ENCODE measurements around the gene SYT6. TPM values are rescaled to one million over a fixed set of nuclear protein-coding genes. Genes with fewer than 3 reads are reported as not detected.
"Not testable (repeated sequence)": the region's sequence is repeated elsewhere in the genome, so short reads cannot be mapped to it uniquely, and the experiment has no call there.

The SYT6 gene
- total RNA-seq, 1 experiment from 2014 or later = 54.2 TPM

DNA sequence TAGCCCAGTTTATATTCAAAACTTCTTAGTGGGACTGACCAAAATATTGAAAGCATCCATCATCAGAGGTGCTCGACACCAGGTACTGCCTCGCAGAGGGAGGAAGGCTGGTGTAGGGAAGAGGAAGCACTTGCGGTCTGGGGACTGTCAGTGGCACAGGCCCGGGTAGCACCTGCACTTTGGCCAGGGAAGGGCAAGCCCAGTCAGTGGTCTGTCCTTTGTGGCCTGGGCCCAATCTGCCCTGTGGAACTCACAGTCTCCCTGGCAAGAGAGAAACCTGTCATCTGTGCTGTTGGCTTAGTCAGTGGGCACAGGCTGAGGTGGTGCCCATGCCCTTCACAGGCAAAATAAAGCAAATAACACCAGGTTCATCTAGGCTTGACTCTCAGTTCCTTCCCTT, 77.4 kb downstream of the SYT6 start:
- peak; percentile 44 for ATAC-seq
- DNase-seq (ENCODE audit: low spot score) = no peak
- Mint-ChIP-seq H3K9me3 (peaks cover 29% of the 10 kb centered on the region), H3K27me3 (ENCODE audit: low read depth) (peaks cover 14% of the 10 kb centered on the region), H3K36me3 (peaks cover 28% of the 10 kb centered on the region), H3K4me3 (no peak overlapping the region), H3K27ac (peak overlapping the region; percentile 95), H3K4me1 (peaks cover 74% of the 10 kb centered on the region)
- CTCF ChIA-PET = interaction anchor here (1.0 to 1.9 kb wide), 2 partner anchors 16 to 97 kb away, joined by 3 to 6 read pairs; partner anchors contain the start of gene OLFML3
- TF ChIP-seq HMGA2 (CRISPR knock-in tag; IDR thresholded peaks at IDR 0.05) = no peak
- no peak for TF ChIP-seq SMAD4 (CRISPR knock-in tag; IDR thresholded peaks at IDR 0.05)
- POLR2A ChIA-PET = interaction anchor here (1.7 kb wide), 1 partner anchor 13 kb away, joined by 4 read pairs; no protein-coding TSS in a partner anchor

DNA sequence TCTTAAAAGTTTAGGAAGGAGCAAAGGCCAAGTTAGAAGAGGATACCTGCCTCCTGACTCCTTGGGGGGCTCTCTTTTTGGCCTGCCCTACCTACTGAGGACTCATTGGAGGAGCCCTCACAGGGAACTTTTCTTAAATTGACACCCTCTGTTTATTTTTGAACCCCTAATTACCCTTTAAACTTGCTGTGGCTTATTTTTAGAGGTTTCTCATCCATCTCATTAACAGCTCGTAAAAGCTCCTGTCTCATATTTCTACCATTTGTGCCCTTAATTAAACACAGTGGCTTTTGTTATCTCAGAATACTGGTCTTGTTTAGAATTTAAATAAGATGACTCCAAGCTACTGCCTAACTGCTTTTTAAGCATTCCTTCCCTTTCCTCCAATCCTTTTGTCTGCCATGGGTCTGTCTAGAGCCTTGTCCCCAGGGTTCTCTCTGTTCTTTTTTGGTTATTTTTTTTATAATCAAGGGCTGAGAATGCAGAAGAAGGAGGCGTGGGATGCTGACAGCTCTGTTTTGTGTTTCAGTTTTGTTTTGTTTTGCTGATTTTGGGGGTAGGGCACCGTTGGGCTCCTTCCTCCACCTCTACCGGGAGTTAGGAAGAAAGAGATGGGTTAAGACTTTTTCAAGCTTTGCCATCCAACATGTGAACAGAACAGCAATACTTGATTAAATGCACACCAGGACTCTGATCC, 78.0 kb downstream of the SYT6 start:
- ChIA-PET CTCF (interaction anchor here (0.9 to 1.9 kb wide), 4 partner anchors 13 to 97 kb away, joined by 3 to 6 read pairs (median 4); partner anchors contain the start of gene OLFML3), POLR2A (interaction anchor here (1.7 kb wide), 1 partner anchor 13 kb away, joined by 4 read pairs; no protein-coding TSS in a partner anchor)
- 0 out of 2 replicates have a peak overlapping the region, but pooled peaks have one; percentile 4 for H3K4me3 Mint-ChIP-seq
- H3K4me1 Mint-ChIP-seq = peaks cover 68% of the 10 kb centered on the region
- TF ChIP-seq, protein P1, sequence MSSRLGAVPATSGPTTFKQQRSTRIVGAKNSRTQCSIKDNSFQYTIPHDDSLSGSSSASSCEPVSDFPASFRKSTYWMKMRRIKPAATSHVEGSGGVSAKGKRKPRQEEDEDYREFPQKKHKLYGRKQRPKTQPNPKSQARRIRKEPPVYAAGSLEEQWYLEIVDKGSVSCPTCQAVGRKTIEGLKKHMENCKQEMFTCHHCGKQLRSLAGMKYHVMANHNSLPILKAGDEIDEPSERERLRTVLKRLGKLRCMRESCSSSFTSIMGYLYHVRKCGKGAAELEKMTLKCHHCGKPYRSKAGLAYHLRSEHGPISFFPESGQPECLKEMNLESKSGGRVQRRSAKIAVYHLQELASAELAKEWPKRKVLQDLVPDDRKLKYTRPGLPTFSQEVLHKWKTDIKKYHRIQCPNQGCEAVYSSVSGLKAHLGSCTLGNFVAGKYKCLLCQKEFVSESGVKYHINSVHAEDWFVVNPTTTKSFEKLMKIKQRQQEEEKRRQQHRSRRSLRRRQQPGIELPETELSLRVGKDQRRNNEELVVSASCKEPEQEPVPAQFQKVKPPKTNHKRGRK (CRISPR knock-in tag; IDR thresholded peaks at IDR 0.05; ENCODE audit: borderline replicate concordance) = no peak
- TF ChIP-seq RORB (CRISPR knock-in tag; IDR thresholded peaks at IDR 0.05) (no peak), TP53 (CRISPR knock-in tag; IDR thresholded peaks at IDR 0.05) (0 out of 2 replicates have a peak, but pooled peaks have one; percentile 32), GRHL2 (CRISPR knock-in tag; IDR thresholded peaks at IDR 0.05; ENCODE audit: insufficient replicate concordance, severe bottlenecking) (no peak), CREM (CRISPR knock-in tag; IDR thresholded peaks at IDR 0.05) (no peak)
- TF ChIP-seq, protein P2, sequence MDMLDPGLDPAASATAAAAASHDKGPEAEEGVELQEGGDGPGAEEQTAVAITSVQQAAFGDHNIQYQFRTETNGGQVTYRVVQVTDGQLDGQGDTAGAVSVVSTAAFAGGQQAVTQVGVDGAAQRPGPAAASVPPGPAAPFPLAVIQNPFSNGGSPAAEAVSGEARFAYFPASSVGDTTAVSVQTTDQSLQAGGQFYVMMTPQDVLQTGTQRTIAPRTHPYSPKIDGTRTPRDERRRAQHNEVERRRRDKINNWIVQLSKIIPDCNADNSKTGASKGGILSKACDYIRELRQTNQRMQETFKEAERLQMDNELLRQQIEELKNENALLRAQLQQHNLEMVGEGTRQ (CRISPR knock-in tag; IDR thresholded peaks at IDR 0.05) = 0 out of 2 replicates have a peak, but pooled peaks have one; percentile 11
- H3K9me3 Mint-ChIP-seq = peaks cover 34% of the 10 kb centered on the region
- H3K27me3 Mint-ChIP-seq (ENCODE audit: low read depth) = peaks cover 10% of the 10 kb centered on the region
- peak; percentile 66 for ATAC-seq
- H3K36me3 Mint-ChIP-seq = peaks cover 33% of the 10 kb centered on the region
- H3K27ac Mint-ChIP-seq = peak overlapping the region; percentile 95
- no peak for DNase-seq (ENCODE audit: low spot score)

DNA sequence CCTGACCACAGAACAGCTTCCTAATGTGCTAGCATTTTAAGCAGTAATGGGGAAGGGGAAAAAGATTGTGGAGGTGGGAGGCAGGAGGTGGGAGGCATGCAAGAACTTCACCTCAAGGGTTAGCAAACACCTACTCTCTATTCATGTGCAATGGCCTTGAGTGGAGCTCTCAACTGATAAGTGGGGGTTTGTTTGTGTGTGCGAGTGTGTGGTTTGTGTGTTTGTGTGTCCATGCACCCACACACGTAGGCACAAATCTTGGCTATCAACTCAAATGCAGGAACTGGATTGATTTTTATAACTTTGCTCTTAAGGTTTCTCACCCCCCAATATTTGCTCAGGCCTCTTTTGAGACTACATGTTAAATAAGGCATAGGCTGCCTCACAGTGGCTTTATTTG, 78.6 kb downstream of the SYT6 start:
- H3K27ac Mint-ChIP-seq = peak overlapping the region; percentile 95
- TF ChIP-seq ETV6 (CRISPR knock-in tag; IDR thresholded peaks at IDR 0.05) = no peak
- TF ChIP-seq TP53 (CRISPR knock-in tag; IDR thresholded peaks at IDR 0.05) = peak; percentile 11; the same call in 1 of the 2 replicates
- H3K9me3 Mint-ChIP-seq = peaks cover 40% of the 10 kb centered on the region
- H3K4me3 Mint-ChIP-seq = 0 out of 2 replicates have a peak overlapping the region, but pooled peaks have one; percentile 16
- 0 out of 2 replicates have a peak, but pooled peaks have one; percentile 6 for ATAC-seq
- H3K36me3 Mint-ChIP-seq = peaks cover 37% of the 10 kb centered on the region
- H3K27me3 Mint-ChIP-seq (ENCODE audit: low read depth) = peaks cover 11% of the 10 kb centered on the region
- H3K4me1 Mint-ChIP-seq = peaks cover 63% of the 10 kb centered on the region
- ChIA-PET POLR2A (interaction anchor here (1.7 kb wide), 1 partner anchor 14 kb away, joined by 4 read pairs; no protein-coding TSS in a partner anchor), CTCF (interaction anchor here (0.9 to 1.9 kb wide), 4 partner anchors 13 to 96 kb away, joined by 3 to 6 read pairs (median 4); partner anchors contain the start of gene OLFML3)
- DNase-seq (ENCODE audit: low spot score) = no peak

DNA sequence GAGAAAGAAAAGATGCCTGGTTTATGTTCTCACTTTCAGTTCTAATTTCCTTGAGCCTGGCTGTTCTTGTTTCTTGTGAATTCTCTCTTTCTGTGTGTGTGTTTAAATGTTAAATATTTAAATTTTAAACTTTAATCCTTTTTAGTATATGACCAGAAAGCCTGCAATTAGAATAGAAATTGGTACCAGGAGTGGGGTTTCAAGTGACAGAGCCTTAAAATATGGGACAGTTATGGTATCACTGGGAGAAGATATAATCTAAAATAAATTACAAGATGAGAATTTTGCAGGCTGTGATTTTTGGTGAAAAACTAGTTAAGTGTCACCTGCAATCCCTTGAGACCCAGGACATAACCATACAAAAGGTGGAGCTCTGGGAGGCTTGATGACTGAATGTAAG, 81.4 kb downstream of the SYT6 start:
- Mint-ChIP-seq H3K4me3 (no peak overlapping the region), H3K9me3 (peaks cover 62% of the 10 kb centered on the region), H3K27me3 (ENCODE audit: low read depth) (peaks cover 14% of the 10 kb centered on the region), H3K27ac (no peak overlapping the region), H3K4me1 (peaks cover 42% of the 10 kb centered on the region), H3K36me3 (peaks cover 52% of the 10 kb centered on the region)
- DNase-seq (ENCODE audit: low spot score) = no peak
- ChIA-PET POLR2A (no interaction called here), CTCF (no interaction called here)
- no peak for ATAC-seq
- TF ChIP-seq, protein P3, sequence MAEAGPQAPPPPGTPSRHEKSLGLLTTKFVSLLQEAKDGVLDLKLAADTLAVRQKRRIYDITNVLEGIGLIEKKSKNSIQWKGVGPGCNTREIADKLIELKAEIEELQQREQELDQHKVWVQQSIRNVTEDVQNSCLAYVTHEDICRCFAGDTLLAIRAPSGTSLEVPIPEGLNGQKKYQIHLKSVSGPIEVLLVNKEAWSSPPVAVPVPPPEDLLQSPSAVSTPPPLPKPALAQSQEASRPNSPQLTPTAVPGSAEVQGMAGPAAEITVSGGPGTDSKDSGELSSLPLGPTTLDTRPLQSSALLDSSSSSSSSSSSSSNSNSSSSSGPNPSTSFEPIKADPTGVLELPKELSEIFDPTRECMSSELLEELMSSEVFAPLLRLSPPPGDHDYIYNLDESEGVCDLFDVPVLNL (CRISPR knock-in tag; IDR thresholded peaks at IDR 0.05; ENCODE audit: borderline replicate concordance, low read depth) = no peak
- TF ChIP-seq, protein P4, sequence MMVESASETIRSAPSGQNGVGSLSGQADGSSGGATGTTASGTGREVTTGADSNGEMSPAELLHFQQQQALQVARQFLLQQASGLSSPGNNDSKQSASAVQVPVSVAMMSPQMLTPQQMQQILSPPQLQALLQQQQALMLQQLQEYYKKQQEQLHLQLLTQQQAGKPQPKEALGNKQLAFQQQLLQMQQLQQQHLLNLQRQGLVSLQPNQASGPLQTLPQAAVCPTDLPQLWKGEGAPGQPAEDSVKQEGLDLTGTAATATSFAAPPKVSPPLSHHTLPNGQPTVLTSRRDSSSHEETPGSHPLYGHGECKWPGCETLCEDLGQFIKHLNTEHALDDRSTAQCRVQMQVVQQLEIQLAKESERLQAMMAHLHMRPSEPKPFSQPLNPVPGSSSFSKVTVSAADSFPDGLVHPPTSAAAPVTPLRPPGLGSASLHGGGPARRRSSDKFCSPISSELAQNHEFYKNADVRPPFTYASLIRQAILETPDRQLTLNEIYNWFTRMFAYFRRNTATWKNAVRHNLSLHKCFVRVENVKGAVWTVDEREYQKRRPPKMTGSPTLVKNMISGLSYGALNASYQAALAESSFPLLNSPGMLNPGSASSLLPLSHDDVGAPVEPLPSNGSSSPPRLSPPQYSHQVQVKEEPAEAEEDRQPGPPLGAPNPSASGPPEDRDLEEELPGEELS (CRISPR knock-in tag; IDR thresholded peaks at IDR 0.05) = no peak
- TF ChIP-seq, protein P5, sequence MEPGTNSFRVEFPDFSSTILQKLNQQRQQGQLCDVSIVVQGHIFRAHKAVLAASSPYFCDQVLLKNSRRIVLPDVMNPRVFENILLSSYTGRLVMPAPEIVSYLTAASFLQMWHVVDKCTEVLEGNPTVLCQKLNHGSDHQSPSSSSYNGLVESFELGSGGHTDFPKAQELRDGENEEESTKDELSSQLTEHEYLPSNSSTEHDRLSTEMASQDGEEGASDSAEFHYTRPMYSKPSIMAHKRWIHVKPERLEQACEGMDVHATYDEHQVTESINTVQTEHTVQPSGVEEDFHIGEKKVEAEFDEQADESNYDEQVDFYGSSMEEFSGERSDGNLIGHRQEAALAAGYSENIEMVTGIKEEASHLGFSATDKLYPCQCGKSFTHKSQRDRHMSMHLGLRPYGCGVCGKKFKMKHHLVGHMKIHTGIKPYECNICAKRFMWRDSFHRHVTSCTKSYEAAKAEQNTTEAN (CRISPR knock-in tag; IDR thresholded peaks at IDR 0.05) = no peak
- TF ChIP-seq ZNF396 (CRISPR knock-in tag; IDR thresholded peaks at IDR 0.05; ENCODE audit: borderline replicate concordance) (no peak), JUN (CRISPR knock-in tag; IDR thresholded peaks at IDR 0.05) (no peak)

DNA sequence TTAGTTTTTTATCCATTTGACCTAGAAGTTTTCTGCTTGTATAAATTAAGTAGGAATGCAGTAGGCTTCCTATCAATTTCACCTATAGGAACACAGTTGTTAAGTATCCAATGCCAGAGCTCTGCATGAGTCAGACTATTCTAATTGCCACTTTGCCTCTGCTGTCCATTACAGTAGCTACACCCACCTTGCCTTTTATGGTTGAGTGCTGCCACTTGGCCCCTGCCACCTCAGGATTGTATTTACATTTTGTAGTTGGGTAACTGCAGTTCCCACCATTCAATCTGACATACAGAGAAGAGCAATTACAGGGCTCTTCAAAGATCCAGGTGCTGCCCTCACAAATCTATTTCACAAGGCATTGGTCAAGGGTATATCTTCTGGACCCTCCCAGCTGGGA, 83.9 kb downstream of the SYT6 start:
- ATAC-seq, CTCF ChIA-PET: not testable (repeated sequence)

DNA sequence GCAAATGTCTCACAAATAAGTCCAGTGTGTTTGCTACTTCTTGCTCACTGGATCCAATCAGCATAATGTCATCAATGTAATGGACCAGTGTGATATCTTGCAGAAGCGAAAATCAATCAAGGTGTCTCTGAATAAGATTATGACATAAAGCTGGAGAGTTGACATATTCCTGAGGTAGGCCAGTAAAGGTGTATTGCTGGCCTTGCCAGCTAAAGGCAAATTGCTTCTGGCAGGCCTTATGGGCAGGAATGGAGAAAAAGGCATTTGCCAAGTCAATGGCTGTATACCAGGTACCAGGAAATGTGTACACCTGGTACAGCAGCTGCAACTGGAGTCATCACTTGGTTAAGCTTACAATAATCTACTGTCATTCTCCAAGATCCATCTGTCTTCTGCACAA, 85.0 kb downstream of the SYT6 start:
- H3K4me1 Mint-ChIP-seq; H3K27ac Mint-ChIP-seq; DNase-seq (ENCODE audit: low spot score); CTCF ChIA-PET; ATAC-seq; H3K4me3 Mint-ChIP-seq; POLR2A ChIA-PET: not testable (repeated sequence)
- Mint-ChIP-seq H3K9me3 (peaks cover 63% of the 10 kb centered on the region), H3K36me3 (peaks cover 51% of the 10 kb centered on the region), H3K27me3 (ENCODE audit: low read depth) (peaks cover 18% of the 10 kb centered on the region)

More for the DNA sequence above, 83.9 kb downstream of the SYT6 start:
- H3K4me1 Mint-ChIP-seq = peaks cover 18% of the 10 kb centered on the region
- H3K4me3 Mint-ChIP-seq; POLR2A ChIA-PET; DNase-seq (ENCODE audit: low spot score); H3K27ac Mint-ChIP-seq: not testable (repeated sequence)
- H3K9me3 Mint-ChIP-seq = peaks cover 70% of the 10 kb centered on the region
- H3K36me3 Mint-ChIP-seq = peaks cover 56% of the 10 kb centered on the region
- H3K27me3 Mint-ChIP-seq (ENCODE audit: low read depth) = peaks cover 18% of the 10 kb centered on the region
